Measurements from ENCODE around the gene PLXDC2.
"Not testable (repeated sequence)": the region's sequence is repeated elsewhere in the genome, so short reads cannot be mapped to it uniquely, and the experiment has no call there.

Gene PLXDC2

GRCh38 chr10:20004087-20004523 lies 187.9 kb downstream of the PLXDC2 start:
- TF ChIP-seq POLR2A (IDR thresholded peaks at IDR 0.05; ENCODE audit: low read depth, low read length), result no peak
- no peak for TF ChIP-seq POLR2AphosphoS5 (IDR thresholded peaks at IDR 0.05; ENCODE audit: low read depth, low read length)
- TF ChIP-seq TAF1 (IDR thresholded peaks at IDR 0.05; ENCODE audit: borderline replicate concordance, low read depth, low read length), result no peak
- FAIRE-seq (peak; percentile 62), DNase-seq (ENCODE audit: insufficient read length) (no peak)

GRCh38 chr10:20005638-20006037 lies 189.4 kb downstream of the PLXDC2 start:
- DNase-seq (ENCODE audit: insufficient read length), result no peak
- no peak for FAIRE-seq
- TF ChIP-seq TAF1 (IDR thresholded peaks at IDR 0.05; ENCODE audit: borderline replicate concordance, low read depth, low read length) (no peak), POLR2A (IDR thresholded peaks at IDR 0.05; ENCODE audit: low read depth, low read length) (no peak), POLR2AphosphoS5 (IDR thresholded peaks at IDR 0.05; ENCODE audit: low read depth, low read length) (no peak)

GRCh38 chr10:20006169-20006870 lies 190.1 kb downstream of the PLXDC2 start:
- TF ChIP-seq POLR2A (IDR thresholded peaks at IDR 0.05; ENCODE audit: low read depth, low read length) (no peak), POLR2AphosphoS5 (IDR thresholded peaks at IDR 0.05; ENCODE audit: low read depth, low read length) (no peak), TAF1 (IDR thresholded peaks at IDR 0.05; ENCODE audit: borderline replicate concordance, low read depth, low read length) (no peak)
- DNase-seq (ENCODE audit: insufficient read length) (no peak), FAIRE-seq (no peak)

GRCh38 chr10:20007426-20007825 lies 191.2 kb downstream of the PLXDC2 start:
- TF ChIP-seq TAF1 (IDR thresholded peaks at IDR 0.05; ENCODE audit: borderline replicate concordance, low read depth, low read length) (no peak), POLR2A (IDR thresholded peaks at IDR 0.05; ENCODE audit: low read depth, low read length) (no peak)
- DNase-seq (ENCODE audit: insufficient read length), result no peak
- no peak for FAIRE-seq

- FAIRE-seq, result no peak
- no peak for DNase-seq (ENCODE audit: insufficient read length)
- TF ChIP-seq POLR2AphosphoS5 (IDR thresholded peaks at IDR 0.05; ENCODE audit: low read depth, low read length), result no peak
- TF ChIP-seq POLR2A (IDR thresholded peaks at IDR 0.05; ENCODE audit: low read depth, low read length), result no peak
- no peak for TF ChIP-seq TAF1 (IDR thresholded peaks at IDR 0.05; ENCODE audit: borderline replicate concordance, low read depth, low read length)
Observed at GRCh38 chr10:20013991-20014750, 197.9 kb downstream of the PLXDC2 start.

- TF ChIP-seq POLR2A (IDR thresholded peaks at IDR 0.05; ENCODE audit: low read depth, low read length) (no peak), POLR2AphosphoS5 (IDR thresholded peaks at IDR 0.05; ENCODE audit: low read depth, low read length) (no peak), TAF1 (IDR thresholded peaks at IDR 0.05; ENCODE audit: borderline replicate concordance, low read depth, low read length) (no peak)
- FAIRE-seq (no peak), DNase-seq (ENCODE audit: insufficient read length) (no peak)
Observed at GRCh38 chr10:20017961-20018360, 201.7 kb downstream of the PLXDC2 start.

GRCh38 chr10:20020677-20021076 lies 204.4 kb downstream of the PLXDC2 start:
- TF ChIP-seq TAF1 (IDR thresholded peaks at IDR 0.05; ENCODE audit: borderline replicate concordance, low read depth, low read length), result no peak
- no peak for TF ChIP-seq POLR2AphosphoS5 (IDR thresholded peaks at IDR 0.05; ENCODE audit: low read depth, low read length)
- no peak for TF ChIP-seq POLR2A (IDR thresholded peaks at IDR 0.05; ENCODE audit: low read depth, low read length)
- FAIRE-seq (no peak), DNase-seq (ENCODE audit: insufficient read length) (no peak)

GRCh38 chr10:20029523-20029922 lies 213.3 kb downstream of the PLXDC2 start:
- DNase-seq (ENCODE audit: insufficient read length) (no peak), FAIRE-seq (no peak)
- TF ChIP-seq POLR2AphosphoS5 (IDR thresholded peaks at IDR 0.05; ENCODE audit: low read depth, low read length), result no peak
- TF ChIP-seq TAF1 (IDR thresholded peaks at IDR 0.05; ENCODE audit: borderline replicate concordance, low read depth, low read length), result no peak
- TF ChIP-seq POLR2A (IDR thresholded peaks at IDR 0.05; ENCODE audit: low read depth, low read length), result no peak

- FAIRE-seq, result no peak
- TF ChIP-seq POLR2A (IDR thresholded peaks at IDR 0.05; ENCODE audit: low read depth, low read length) (no peak), TAF1 (IDR thresholded peaks at IDR 0.05; ENCODE audit: borderline replicate concordance, low read depth, low read length) (no peak), POLR2AphosphoS5 (IDR thresholded peaks at IDR 0.05; ENCODE audit: low read depth, low read length) (no peak)
- no peak for DNase-seq (ENCODE audit: insufficient read length)
Observed at GRCh38 chr10:20033476-20033875, 217.2 kb downstream of the PLXDC2 start.

GRCh38 chr10:20034732-20035131 lies 218.5 kb downstream of the PLXDC2 start:
- TF ChIP-seq POLR2AphosphoS5 (IDR thresholded peaks at IDR 0.05; ENCODE audit: low read depth, low read length), result no peak
- TF ChIP-seq TAF1 (IDR thresholded peaks at IDR 0.05; ENCODE audit: borderline replicate concordance, low read depth, low read length), result no peak
- TF ChIP-seq POLR2A (IDR thresholded peaks at IDR 0.05; ENCODE audit: low read depth, low read length), result no peak
- FAIRE-seq (no peak), DNase-seq (ENCODE audit: insufficient read length) (no peak)

- DNase-seq (ENCODE audit: insufficient read length), result no peak
- no peak for FAIRE-seq
- TF ChIP-seq TAF1 (IDR thresholded peaks at IDR 0.05; ENCODE audit: borderline replicate concordance, low read depth, low read length), result no peak
- TF ChIP-seq POLR2AphosphoS5 (IDR thresholded peaks at IDR 0.05; ENCODE audit: low read depth, low read length), result no peak
- TF ChIP-seq POLR2A (IDR thresholded peaks at IDR 0.05; ENCODE audit: low read depth, low read length), result no peak
Observed at GRCh38 chr10:20040012-20040411, 223.8 kb downstream of the PLXDC2 start.

GRCh38 chr10:20041931-20042330 lies 225.7 kb downstream of the PLXDC2 start:
- DNase-seq (ENCODE audit: insufficient read length), result no peak
- FAIRE-seq, result no peak
- no peak for TF ChIP-seq POLR2A (IDR thresholded peaks at IDR 0.05; ENCODE audit: low read depth, low read length)
- no peak for TF ChIP-seq POLR2AphosphoS5 (IDR thresholded peaks at IDR 0.05; ENCODE audit: low read depth, low read length)
- no peak for TF ChIP-seq TAF1 (IDR thresholded peaks at IDR 0.05; ENCODE audit: borderline replicate concordance, low read depth, low read length)

GRCh38 chr10:20045100-20045499 lies 228.9 kb downstream of the PLXDC2 start:
- DNase-seq (ENCODE audit: insufficient read length); FAIRE-seq: not testable (repeated sequence)

Measured in GM12892 (cell line).